Left renal pelvis (tissue), 4 donors: ENCODE data around the gene PRG2. TPM values are rescaled to one million over a fixed set of nuclear protein-coding genes. Genes with fewer than 3 reads are reported as not detected.
"Not testable (repeated sequence)": the region's sequence is repeated elsewhere in the genome, so short reads cannot be mapped to it uniquely, and the experiment has no call there.

ENCODE experiments used
- DNase-seq, 4 donors: peaks; one replicate each; pipeline ENCODE4 v3.0.0-alpha.2; 2013; ENCODE audit warnings: low read depth in 4 of 4, low spot score in 3 of 4
- polyA plus RNA-seq, 4 donors: library from polyadenylated mRNA; unstranded; fragments of 120-200 nt; gene quantifications; one replicate each; pipeline ENCODE4 v1.2.1, GENCODE V29; 2013; ENCODE audit not compliant: insufficient read length in 4 of 4

Gene PRG2
- polyA plus RNA-seq, 4 donors: 0.20 to 2.2 (median 0.78) TPM

DNA sequence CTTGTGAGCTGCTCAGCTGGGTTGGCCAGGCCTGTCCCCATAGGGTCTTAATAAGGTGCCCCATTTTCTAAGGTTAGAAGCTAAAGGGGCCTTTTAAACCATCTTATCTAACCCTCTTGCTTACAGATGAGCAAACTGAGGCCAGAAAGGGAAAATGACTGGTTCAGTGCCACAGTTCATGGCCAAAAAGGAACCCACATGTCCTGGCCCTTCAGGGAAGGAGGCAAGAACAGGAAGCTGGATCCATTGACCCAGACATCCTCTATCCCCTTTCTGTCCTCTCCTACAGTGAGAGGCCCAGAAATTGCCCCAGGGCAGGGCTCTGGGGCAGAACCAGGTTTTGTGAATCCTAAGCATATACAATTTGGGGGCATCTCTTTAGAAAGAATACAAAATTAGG is 19.5 kb downstream of the PRG2 start:
- no peak for DNase-seq

- no peak for DNase-seq
Observed at GRCh38 chr11:57370251-57370650, 20.2 kb downstream of the PRG2 start.

- DNase-seq: no peak
Observed at GRCh38 chr11:57368845-57369232, 21.6 kb downstream of the PRG2 start.

DNA sequence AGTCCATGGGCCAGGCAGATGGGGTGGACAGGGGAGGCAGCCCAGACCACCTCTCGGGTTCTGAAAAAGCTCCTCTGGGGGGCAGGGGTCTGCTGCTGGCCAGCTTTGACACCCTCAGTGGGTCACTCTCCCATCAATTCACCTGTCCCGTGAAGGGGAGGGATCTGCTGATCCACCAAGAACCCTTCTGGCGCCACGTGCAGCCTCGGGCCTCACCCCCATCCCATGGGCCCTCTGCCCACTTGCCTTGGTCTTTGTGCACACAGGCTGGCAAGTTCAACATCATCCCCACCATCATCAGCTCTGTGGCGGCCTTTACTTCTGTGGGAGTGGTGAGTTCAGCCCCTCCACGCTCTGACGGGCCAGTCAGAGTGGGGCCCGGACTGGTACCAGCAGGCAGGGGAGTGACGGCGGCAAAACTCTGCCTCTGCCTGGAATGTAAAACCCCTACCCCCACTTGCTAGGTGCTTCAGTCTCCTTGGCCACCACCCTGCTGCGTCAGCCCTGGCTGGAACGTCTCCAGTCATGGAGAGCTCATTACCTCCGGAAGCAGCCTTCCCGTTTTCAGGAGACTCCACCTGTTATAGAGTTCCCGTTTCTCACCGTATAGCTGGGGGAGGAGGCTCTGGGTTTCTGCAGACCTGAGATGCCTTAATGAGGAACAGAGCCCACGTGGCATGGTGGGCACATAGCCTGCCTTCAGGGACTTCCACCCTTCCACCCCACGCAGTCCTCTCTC is 22.2 kb downstream of the PRG2 start:
- no peak for DNase-seq

- DNase-seq: no peak
Observed at GRCh38 chr11:57364851-57365660, 25.4 kb downstream of the PRG2 start.

- DNase-seq: no peak
Observed at GRCh38 chr11:57363131-57364080, 27.0 kb downstream of the PRG2 start.

- DNase-seq: no peak
Observed at GRCh38 chr11:57361926-57362325, 28.5 kb downstream of the PRG2 start.

- not testable (repeated sequence) for DNase-seq
Observed at GRCh38 chr11:57361420-57361819, 29.0 kb downstream of the PRG2 start.

DNA sequence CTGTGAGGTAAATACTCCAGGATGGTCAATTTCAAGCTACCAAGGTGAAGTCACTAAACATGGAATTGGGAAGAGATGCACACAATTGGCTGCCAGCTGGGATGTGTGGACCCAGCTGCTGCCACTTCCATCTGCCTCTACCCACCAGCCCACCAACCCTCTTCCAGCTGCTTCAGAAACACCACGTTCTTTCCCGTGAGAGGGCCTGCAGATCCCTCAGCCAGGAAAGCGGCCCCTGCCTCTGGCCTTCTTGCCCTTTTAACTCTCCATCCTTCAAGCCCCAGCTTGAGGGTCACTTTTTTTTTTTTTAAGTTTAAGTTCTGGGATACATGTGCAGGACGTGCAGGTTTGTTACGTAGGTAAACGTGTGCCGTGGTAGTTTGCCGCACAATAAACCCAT is 29.5 kb downstream of the PRG2 start:
- DNase-seq: no peak

DNA sequence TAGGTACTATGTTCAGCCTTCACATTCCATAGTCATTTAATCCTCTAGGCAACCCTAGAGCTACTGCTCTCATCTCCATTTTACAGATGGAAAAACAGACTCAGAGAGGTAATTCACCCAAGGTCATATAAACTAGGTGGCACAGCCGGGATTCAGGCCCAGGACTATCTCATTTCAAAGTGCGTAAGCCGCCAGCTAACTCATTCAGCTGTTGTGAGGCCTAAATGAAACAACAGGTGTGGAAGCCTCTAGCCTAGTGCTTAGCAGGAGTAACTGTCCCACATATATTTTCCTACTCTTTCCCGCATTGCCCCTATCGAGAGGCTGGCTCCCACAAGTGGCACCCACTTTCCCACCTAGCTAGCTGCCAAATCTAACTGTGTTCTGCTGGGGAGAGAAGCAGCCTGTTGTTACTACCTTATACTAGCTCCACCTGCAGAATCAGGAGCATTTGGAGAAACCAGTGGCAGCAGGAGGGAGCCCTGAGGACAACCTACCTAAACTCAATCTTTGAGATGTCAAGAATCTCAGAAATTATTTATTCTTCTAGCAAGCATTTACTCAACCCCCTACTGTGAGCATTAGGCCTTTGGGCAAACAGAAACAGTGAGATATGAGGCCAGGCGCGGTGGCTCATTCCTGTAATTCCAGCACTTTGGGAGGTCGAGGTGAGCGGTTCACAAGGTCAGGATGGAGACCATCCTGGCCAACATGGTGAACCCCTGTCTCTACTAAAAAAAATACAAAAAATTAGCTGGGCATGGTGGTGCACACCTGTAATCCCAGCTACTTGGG is 30.4 kb downstream of the PRG2 start:
- no peak for DNase-seq

DNA sequence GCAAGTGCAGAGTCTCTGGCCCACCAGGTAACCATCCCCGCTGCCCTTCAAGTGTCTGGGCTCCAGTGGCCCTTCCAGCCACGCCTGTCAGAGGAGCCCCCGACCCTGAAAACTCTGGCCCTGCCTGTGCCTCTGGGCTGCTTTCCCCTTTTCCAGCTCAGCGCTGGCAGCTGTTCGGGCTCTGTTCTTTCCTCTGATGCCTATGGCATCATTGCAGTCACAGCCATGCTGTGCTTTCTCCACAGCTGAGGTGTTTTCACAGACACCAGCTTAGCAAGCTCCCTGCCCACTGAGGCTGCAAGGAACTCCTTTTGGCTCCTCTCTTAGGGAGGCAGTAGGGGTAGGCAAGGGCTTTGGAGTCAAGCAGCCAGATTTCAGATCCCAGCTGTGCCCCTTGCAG is 31.1 kb downstream of the PRG2 start:
- DNase-seq: no peak

GRCh38 chr11:57358991-57359390 is 31.5 kb downstream of the PRG2 start:
- no peak for DNase-seq

DNA sequence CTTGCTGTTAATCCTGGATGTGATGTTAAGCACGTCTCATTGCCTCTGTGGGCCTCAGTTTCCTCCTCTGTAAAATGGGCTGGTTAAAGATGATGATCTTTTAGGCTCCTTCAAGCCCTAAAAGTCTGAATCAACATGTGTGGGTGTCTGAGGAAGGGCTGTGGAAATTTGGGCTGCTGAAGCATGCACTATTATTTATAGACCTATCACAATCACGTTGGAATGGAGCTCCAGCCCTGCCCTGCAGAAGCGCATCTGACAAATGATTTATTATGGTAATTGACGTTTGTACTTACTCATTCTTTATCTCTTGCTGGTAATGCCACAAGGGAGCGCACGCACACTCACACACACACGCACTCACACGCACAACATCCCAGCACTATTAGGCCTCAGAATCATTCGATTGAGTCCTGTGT is 31.9 kb downstream of the PRG2 start:
- DNase-seq: no peak

GRCh38 chr11:57357856-57358255 is 32.6 kb downstream of the PRG2 start:
- no peak for DNase-seq

GRCh38 chr11:57357310-57357709 is 33.1 kb downstream of the PRG2 start:
- DNase-seq: no peak

DNA sequence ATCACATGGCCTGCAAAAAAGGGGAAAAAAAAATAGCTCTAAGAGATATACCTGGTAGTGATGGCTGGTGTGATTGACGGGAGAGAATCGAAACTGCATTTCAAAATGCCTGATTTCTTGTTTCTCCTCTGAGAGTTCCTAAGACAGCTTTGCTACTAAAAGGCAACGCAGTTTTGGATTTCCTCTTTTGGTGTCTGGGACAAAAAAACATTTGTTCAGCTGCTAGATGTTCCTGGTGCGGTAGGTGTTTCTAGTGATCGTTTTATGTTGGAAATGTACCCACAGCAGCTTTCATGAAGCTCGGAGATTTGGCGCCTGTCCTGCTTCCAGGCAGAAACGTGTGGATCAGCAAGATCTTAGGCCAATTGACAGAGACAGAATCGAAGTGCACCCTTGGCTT is 34.2 kb downstream of the PRG2 start:
- DNase-seq: no peak

- no peak for DNase-seq
Observed at GRCh38 chr11:57354699-57355098, 35.8 kb downstream of the PRG2 start.

- DNase-seq: no peak
Observed at GRCh38 chr11:57353852-57354251, 36.6 kb downstream of the PRG2 start.

DNA sequence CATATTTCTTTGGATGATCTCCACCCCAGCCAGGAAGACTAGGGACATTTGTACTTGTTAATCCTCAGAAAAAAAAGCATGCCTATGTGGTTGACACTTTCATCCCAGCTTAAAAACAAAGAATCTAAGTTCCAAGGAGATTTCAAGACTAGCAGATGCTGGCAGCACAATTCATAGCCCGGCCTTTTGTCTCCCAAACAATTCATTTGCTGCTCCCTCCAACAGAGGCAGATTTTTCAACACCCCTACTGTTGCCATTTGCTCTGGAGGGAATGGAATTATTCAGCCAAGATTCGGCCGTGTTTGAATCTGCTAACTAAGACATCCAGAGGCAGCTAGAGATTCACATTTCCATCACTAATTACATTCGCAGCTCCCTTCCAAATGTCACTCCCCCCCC is 37.0 kb downstream of the PRG2 start:
- DNase-seq: no peak

DNA sequence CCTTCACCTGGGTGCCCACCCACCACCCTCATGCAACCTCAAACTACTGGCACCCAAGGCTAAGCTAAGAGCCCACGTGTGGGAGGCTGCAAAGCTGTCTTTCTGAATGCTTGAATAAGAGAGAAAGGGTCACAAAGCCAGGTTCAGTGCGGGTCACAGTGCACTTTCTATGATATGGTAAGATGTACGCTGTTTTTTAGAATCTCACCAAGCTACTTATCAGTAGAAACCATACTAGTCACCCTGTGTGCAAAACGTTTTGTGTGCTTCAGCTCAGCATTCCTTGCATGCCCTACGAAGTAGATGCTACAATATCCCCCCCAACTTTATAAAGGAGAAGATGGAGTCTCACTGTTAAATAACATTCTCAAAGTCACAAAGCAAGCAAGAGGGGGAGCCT is 37.4 kb downstream of the PRG2 start:
- DNase-seq: no peak
